KMS-11 (cell line): ENCODE data around the gene ELAVL1.

Experiments
- H2AFZ ChIP-seq: fragments of 200-600 bp; sonication (generic); 2 replicates; pipeline ENCODE4 v1.6.1; 2016; ENCODE audit warnings: antibody characterized with exemption, mixed run types, low read depth
- H3K27ac ChIP-seq: fragments of 200-600 bp; sonication (generic); 2 replicates; pipeline ENCODE4 v1.6.1; 2016; ENCODE audit warnings: mild to moderate bottlenecking, mixed run types
- H3K27me3 ChIP-seq: fragments of 200-600 bp; sonication (generic); 2 replicates; pipeline ENCODE4 v1.6.1; 2017; ENCODE audit warnings: mild to moderate bottlenecking, low read depth, mixed run types, moderate library complexity; ENCODE audit not compliant: insufficient read depth
- H3K36me3 ChIP-seq: fragments of 200-600 bp; sonication (generic); 2 replicates; pipeline ENCODE4 v1.6.1; 2017; ENCODE audit warnings: mild to moderate bottlenecking, mixed run types; ENCODE audit not compliant: insufficient read depth
- H3K4me1 ChIP-seq: fragments of 200-600 bp; sonication (generic); 2 replicates; pipeline ENCODE4 v1.6.1; 2016; ENCODE audit warnings: mild to moderate bottlenecking, low read depth, mixed run types; ENCODE audit not compliant: poor library complexity, severe bottlenecking
- H3K4me2 ChIP-seq: fragments of 200-600 bp; sonication (generic); 2 replicates; pipeline ENCODE4 v1.7.0; 2016; ENCODE audit warnings: mild to moderate bottlenecking, mixed run types
- H3K4me3 ChIP-seq: fragments of 200-600 bp; sonication (generic); IDR thresholded peaks from 2 replicates; pipeline ENCODE4 v1.6.1; 2017; ENCODE audit warnings: low read depth, low read length, mixed read lengths; ENCODE audit not compliant: insufficient read depth
- H3K79me2 ChIP-seq: fragments of 200-600 bp; sonication (generic); 2 replicates; pipeline ENCODE4 v1.6.1; 2016; ENCODE audit warnings: low read depth, mixed run types; ENCODE audit not compliant: insufficient read depth
- H3K9ac ChIP-seq: fragments of 200-600 bp; sonication (generic); 2 replicates; pipeline ENCODE4 v1.6.1; 2016; ENCODE audit warnings: mild to moderate bottlenecking, mixed run types
- H4K20me1 ChIP-seq: fragments of 200-600 bp; sonication (generic); 2 replicates; pipeline ENCODE4 v1.6.1; 2016; ENCODE audit warnings: mild to moderate bottlenecking, mixed run types; ENCODE audit not compliant: insufficient read depth
- TF ChIP-seq, protein P1 (sequence below): fragments of 200-600 bp; sonication (generic); conservative IDR thresholded peaks from 2 replicates; pipeline ENCODE4 v1.6.1; 2017; ENCODE audit warnings: low read depth, mild to moderate bottlenecking, antibody characterized with exemption, low read length, moderate library complexity, mixed read lengths

The ELAVL1 gene

DNA sequence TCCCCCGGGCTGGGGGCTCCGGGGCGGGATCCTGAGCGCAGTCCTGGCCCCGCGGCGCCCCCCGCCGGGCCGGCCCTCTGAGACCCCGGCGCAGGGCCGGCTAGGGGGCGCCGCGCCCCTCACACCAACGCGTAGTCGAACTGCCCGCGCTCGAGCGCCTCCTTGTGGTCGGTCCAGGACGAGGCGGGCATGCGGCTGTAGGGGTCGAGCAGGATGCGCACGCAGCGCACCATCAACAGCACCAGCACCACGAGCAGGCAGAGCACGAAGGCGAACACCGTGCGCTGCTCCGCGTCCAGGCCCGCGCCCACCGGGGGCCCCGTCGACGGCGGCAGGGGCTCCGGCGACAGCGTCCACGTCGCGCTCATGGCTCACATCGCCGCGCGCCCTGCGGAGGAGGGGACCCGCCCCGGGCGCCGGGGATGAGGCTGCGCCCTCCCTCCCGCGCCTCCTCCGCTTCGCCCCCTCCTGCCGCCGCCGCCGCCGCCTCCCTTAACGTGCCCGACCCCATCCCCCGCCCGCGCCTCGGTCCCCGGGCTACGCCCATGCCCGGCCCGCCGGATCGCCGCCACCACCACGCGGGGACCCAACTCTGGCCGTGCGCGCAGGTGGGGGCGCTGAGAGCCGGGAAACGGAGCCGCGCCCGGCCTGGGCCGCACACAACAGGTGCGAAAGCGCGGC, 80.1 kb downstream of the ELAVL1 start:
- TF ChIP-seq, protein P1, sequence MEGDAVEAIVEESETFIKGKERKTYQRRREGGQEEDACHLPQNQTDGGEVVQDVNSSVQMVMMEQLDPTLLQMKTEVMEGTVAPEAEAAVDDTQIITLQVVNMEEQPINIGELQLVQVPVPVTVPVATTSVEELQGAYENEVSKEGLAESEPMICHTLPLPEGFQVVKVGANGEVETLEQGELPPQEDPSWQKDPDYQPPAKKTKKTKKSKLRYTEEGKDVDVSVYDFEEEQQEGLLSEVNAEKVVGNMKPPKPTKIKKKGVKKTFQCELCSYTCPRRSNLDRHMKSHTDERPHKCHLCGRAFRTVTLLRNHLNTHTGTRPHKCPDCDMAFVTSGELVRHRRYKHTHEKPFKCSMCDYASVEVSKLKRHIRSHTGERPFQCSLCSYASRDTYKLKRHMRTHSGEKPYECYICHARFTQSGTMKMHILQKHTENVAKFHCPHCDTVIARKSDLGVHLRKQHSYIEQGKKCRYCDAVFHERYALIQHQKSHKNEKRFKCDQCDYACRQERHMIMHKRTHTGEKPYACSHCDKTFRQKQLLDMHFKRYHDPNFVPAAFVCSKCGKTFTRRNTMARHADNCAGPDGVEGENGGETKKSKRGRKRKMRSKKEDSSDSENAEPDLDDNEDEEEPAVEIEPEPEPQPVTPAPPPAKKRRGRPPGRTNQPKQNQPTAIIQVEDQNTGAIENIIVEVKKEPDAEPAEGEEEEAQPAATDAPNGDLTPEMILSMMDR, result peak; percentile 71
- H3K27me3 ChIP-seq, result no peaks in the 10 kb centered on the region
- peaks cover 4% of the 10 kb centered on the region for H3K4me1 ChIP-seq
- H3K4me2 ChIP-seq, result peak overlapping the region; percentile 48
- H3K9ac ChIP-seq, result peak overlapping the region; percentile 42; the same call in 1 of the 2 replicates
- H4K20me1 ChIP-seq, result no peaks in the 10 kb centered on the region
- peak overlapping the region; percentile 52 for H2AFZ ChIP-seq
- no peak overlapping the region for H3K27ac ChIP-seq
- H3K79me2 ChIP-seq, result no peaks in the 10 kb centered on the region
- no peak overlapping the region for H3K4me3 ChIP-seq
- no peaks in the 10 kb centered on the region for H3K36me3 ChIP-seq

DNA sequence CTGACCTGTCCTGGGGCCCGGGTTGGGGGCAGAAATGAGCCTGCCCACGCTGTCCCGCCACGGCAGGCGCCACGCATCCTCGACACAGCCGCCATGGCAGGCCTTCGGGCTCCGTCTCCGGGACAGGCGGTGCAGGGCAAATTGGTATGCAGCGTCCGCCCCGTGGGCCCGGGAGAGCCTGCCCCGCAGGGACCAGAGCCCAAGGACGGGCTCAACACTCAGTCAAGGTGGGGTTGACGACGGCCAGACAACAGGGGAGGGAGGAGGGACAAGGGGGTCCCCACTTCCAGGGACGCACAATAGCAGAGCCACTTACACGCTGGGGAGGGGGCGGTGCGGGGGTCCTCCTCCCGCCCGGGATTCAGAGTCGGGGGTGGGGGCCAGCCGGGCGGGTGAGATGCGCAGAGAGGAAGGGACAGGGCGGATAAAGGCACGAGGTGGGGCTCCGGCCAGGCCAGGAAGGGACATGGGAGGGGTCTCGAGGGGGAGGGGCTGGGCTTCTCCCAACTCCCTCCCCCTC, 80.7 kb downstream of the ELAVL1 start:
- Histone ChIP-seq H3K27me3 (no peaks in the 10 kb centered on the region), H4K20me1 (no peaks in the 10 kb centered on the region), H3K27ac (no peak overlapping the region), H3K9ac (no peak overlapping the region), H3K4me2 (peak overlapping the region; percentile 48), H3K36me3 (no peaks in the 10 kb centered on the region), H3K79me2 (no peaks in the 10 kb centered on the region), H2AFZ (no peak overlapping the region), H3K4me1 (peaks cover 6% of the 10 kb centered on the region), H3K4me3 (no peak overlapping the region)
- TF ChIP-seq, protein P1, result no peak

DNA sequence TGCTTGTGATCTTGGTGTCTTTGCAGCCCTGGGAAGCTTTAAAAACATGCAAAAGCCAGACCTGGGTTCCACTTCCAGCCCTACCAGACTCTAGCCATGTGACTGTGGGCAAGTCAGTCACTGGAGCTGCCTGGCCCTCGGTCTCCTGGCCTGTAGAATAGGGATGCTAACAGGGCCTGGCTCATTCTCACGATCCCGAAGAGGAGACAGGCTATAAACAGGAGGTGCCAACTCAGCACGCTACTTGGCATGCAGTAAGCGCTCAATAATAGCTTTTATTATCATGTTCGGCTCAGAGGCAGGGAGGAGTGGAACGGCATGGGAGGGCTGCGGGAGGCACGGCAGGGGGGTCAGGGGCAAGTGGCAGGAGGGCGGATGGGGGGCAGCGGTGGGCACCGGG, 81.2 kb downstream of the ELAVL1 start:
- Histone ChIP-seq H3K4me3 (no peak overlapping the region), H3K27ac (no peak overlapping the region), H3K9ac (no peak overlapping the region), H2AFZ (no peak overlapping the region), H4K20me1 (no peaks in the 10 kb centered on the region), H3K36me3 (no peaks in the 10 kb centered on the region), H3K4me1 (peaks cover 10% of the 10 kb centered on the region), H3K79me2 (no peaks in the 10 kb centered on the region), H3K4me2 (no peak overlapping the region), H3K27me3 (no peaks in the 10 kb centered on the region)
- TF ChIP-seq, protein P1, result no peak

DNA sequence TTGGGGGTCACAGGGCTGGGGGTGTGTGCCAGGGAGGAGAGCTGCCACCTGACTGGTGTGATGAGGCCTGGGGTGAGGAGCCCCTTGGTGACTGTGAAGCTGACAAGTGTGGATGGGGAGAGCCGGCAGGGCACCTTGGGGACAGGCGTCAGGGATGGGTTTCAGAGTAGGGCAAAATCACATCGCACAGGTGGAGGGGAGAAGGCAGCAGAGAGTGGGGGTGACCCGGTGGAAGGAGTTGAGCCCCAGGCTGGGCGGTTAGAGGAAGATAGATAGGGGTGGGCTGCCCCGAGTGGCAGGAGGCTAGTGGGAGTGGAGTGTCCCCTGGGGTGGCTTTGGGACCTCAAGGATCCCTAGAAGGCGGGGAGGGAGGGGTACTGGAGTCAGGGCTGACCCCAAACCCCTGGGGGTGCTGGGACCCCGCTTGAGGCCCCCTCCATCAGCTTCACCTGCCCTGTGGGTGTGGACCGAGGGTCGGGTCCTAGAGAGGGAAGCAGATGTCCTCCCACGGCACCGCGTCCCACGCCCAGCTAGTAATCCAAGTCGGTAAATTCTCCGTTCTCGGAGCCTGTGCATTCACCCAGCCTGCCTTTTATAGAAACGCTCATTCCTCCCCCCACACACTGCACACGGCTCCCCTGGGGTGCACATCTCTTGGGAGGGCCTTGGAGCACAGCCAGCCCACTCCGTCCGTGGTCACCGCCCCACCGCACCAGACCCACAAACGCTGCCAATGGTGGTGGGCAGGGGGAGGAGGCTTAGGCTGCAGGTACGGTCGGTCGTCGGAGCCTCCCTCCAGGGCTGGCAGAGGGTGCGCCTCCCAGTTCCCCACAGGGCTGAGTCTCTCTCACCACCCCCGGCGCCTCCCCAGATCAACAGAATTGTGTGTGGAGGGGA, 81.9 kb downstream of the ELAVL1 start:
- TF ChIP-seq, protein P1, result no peak
- Histone ChIP-seq H2AFZ (no peak overlapping the region), H3K79me2 (no peaks in the 10 kb centered on the region), H3K4me2 (no peak overlapping the region), H3K27me3 (0 out of 2 replicates have a peak, but pooled peaks cover 1% of the 10 kb centered on the region), H4K20me1 (no peaks in the 10 kb centered on the region), H3K36me3 (no peaks in the 10 kb centered on the region), H3K4me3 (no peak overlapping the region), H3K4me1 (peaks cover 14% of the 10 kb centered on the region), H3K9ac (no peak overlapping the region), H3K27ac (no peak overlapping the region)
